ENCODE results near the gene PHACTR1.

The PHACTR1 gene

GRCh38 chr6:13026557-13026956, 310.0 kb downstream of the PHACTR1 start:
- DNase-seq (ENCODE audit: low read depth in 3 of 3): no peak

- no peak for DNase-seq (ENCODE audit: low read depth in 3 of 3)
Observed at GRCh38 chr6:13027207-13027606, 310.6 kb downstream of the PHACTR1 start.

DNA sequence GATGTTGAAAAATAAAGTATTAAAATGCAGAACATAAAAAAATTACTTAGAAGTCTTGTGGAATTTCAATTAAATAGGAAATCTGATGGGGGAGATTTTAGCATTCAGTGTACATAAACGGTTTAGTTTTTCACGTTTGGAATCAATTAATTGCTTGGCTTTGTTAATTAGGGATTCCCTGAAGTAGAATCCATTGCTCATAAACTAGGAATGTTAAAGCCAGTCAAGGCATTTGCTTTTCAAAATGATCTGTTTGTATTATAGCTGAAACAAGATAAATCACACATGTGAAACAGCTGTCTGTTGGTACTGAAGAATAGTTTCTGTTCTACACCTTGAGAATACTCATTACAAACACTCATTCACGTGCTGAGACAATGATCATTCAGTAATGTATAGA, 313.8 kb downstream of the PHACTR1 start:
- DNase-seq (ENCODE audit: low read depth in 3 of 3): no peak

DNA sequence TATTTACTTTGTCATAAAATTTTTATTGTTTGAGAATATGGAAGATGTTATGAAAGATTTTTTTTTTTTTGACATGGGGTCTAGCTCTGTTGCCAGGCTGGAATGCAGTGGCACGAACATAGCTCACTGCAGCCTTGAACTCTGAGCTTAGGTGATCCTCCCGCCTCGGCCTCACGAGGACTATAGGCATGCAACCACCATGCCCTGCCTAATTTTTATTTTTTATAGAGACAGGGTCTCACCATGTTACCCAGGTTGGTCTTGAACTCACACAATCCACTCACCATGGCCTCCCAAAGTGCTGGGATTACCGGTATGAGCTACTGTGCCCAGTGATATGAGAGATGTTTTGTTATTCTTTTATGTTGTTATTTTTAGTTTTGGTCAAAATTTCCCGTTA, 316.0 kb downstream of the PHACTR1 start:
- DNase-seq (ENCODE audit: low read depth in 3 of 3): no peak

- DNase-seq (ENCODE audit: low read depth in 3 of 3): no peak
Observed at GRCh38 chr6:13033145-13033544, 316.6 kb downstream of the PHACTR1 start.

- no peak for DNase-seq (ENCODE audit: low read depth in 3 of 3)
Observed at GRCh38 chr6:13034316-13034715, 317.7 kb downstream of the PHACTR1 start.

DNA sequence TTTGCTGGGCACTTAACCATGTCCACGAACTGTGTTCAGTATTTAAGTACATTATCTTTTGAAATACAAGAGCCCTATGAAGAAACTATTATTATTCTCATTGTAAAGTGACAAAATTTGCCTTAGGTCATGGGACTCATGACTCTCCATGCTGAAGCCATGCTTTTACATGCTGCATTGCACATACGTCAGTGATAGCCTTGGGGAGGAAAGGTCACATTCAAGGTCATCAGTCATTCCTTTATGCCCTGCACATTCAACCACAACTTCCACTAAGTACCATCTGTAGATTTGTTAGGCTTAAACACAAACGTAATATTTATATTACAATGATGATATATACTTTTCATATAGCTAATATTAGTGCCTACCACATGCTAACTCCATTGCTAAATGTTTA, 319.0 kb downstream of the PHACTR1 start:
- no peak for DNase-seq (ENCODE audit: low read depth in 3 of 3)

- no peak for DNase-seq (ENCODE audit: low read depth in 3 of 3)
Observed at GRCh38 chr6:13038315-13038714, 321.7 kb downstream of the PHACTR1 start.

DNA sequence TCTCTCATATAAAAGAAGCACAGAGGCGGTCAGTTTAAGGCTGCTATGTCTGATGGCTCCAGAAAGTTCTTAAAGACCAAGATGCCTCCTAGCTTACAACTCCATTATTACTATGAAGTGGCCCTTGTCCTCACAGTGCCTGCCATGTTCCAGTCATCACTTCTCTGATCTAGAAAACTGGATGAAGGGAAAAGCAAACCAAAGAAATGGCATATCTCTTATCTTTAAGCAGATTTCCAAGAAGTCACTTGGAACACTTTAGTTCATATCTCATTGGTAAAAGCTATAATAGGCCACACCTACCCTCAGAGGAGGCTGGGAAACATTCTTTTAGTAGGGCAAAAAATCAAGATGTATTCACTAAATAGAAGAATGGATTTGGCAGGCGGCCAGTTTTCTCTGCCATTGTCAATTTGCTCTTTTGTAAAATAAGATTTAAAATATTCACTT, 322.2 kb downstream of the PHACTR1 start:
- DNase-seq (ENCODE audit: low read depth in 3 of 3): no peak

DNA sequence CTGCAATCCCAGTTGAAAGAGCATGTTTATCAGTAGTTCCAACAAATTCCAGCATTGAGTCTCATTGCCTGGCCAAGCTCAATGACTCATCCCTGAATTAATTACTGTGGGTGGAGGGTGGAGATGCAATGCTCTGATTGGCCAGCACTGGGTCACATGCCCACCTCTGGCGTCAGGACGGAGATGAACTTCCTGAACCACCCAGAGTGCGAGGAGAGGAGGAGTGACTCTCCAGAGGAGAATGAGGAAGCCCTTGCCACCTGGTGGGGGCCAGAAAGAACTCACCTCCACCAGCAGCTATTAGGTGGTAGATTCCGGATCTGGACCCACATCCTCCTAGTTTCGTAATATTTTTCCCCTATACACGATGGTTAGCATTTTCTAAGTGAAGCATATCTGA, 327.8 kb downstream of the PHACTR1 start:
- DNase-seq (ENCODE audit: low read depth in 3 of 3): no peak

DNA sequence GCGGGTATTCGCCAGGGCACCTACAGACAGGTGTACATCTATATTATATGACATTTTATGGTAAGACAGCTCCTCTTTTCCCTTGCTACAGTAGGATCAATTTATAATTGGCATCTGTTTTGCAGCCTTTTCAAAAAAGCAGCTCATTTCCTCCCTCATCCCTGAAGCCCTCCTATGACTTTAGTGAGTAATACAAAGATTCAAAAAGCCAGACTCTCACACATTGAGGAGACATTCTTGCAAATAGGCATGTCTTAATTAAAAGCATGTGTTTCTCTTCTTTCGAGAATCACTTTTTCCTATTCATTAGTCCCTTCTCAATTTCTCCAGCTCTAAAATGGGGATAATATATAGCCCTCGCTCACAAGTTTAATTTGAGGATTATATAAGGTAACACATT, 328.3 kb downstream of the PHACTR1 start:
- DNase-seq (ENCODE audit: low read depth in 3 of 3): no peak

DNA sequence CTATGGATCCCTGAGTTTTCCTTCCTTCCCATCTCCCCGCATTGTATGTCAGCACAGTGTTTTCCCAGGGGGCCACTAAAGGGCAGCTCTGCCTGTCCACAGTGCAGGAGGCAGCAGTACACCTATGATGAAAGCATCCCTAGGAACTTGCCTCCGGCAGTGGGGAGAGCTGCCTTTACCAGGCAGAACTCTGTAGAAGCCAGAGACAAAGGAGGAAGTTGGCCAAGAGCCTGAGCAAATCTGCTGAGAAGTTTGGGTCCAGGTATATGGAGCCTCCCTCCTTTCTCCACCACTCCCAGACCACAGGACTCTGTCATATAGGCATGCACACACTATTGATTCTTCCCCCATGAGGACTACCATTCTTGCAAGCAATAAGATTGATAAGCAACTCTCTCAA, 329.1 kb downstream of the PHACTR1 start:
- DNase-seq (ENCODE audit: low read depth in 3 of 3): no peak

- no peak for DNase-seq (ENCODE audit: low read depth in 3 of 3)
Observed at GRCh38 chr6:13046084-13046483, 329.5 kb downstream of the PHACTR1 start.

- no peak for DNase-seq (ENCODE audit: low read depth in 3 of 3)
Observed at GRCh38 chr6:13048113-13048512, 331.5 kb downstream of the PHACTR1 start.

- no peak for DNase-seq (ENCODE audit: low read depth in 3 of 3)
Observed at GRCh38 chr6:13049666-13050254, 333.2 kb downstream of the PHACTR1 start.

- no peak for DNase-seq (ENCODE audit: low read depth in 3 of 3)
Observed at GRCh38 chr6:13053006-13053461, 336.5 kb downstream of the PHACTR1 start.

- no peak for DNase-seq (ENCODE audit: low read depth in 3 of 3)
Observed at GRCh38 chr6:13058051-13058450, 341.5 kb downstream of the PHACTR1 start.

DNA sequence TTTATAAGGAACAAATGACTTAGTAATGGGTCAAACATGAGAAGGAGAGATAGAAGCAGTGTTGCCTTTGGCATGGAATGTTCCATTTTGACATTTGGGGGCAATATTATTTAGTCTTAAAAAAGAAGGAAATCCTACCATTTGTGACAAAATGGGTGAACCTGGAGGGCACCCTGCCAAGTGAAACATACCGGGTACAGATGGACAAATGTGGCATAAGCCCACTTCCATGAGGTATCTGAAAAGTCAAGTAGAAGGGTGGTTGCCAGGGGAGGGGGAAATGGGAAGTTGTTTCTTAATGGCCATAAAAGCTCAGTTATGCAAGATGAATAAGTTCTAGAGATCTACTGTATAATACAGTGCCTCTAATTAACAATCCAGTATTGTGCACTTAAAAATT, 342.5 kb downstream of the PHACTR1 start:
- DNase-seq (ENCODE audit: low read depth in 3 of 3): no peak

- no peak for DNase-seq (ENCODE audit: low read depth in 3 of 3)
Observed at GRCh38 chr6:13063300-13063918, 346.8 kb downstream of the PHACTR1 start.

DNA sequence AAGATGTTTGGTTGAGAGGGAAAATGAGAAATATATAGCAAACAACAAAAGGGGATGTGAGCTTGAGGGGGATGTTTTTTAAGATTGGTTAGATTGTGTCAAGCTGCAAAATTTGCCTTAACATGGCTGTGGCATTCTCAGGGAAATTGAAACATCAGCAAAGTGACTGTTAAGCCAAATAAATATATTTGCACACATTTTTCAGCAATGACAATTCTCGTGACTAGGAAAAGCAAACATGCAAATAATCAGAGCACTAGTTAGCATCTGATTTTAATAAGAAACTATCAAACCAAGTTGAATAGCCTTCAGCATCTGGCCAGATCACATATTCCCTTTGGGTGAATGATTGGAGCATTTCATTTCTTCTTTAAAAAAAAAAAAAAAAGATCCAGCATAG, 349.0 kb downstream of the PHACTR1 start:
- no peak for DNase-seq (ENCODE audit: low read depth in 3 of 3)

DNA sequence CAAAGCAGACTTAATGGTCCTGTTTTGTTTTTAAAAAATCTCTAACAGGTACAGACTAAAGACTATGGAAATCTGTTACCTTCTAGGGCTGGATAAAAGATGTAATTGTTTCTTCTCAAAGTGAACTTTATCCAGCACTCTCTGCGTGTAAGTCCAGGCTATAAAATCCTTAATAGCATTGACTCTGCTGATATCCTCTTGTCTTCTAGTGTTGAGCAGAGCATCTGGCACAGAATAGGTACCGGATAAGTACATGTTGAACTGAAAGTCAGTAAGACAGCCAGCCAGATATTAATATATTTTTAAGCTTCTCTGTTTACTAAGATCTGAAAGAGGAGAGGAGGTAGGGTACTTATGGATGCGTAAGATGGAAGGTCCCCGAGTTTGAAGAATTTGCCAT, 349.5 kb downstream of the PHACTR1 start:
- no peak for DNase-seq (ENCODE audit: low read depth in 3 of 3)

GRCh38 chr6:13066820-13067219, 350.3 kb downstream of the PHACTR1 start:
- no peak for DNase-seq (ENCODE audit: low read depth in 3 of 3)

DNA sequence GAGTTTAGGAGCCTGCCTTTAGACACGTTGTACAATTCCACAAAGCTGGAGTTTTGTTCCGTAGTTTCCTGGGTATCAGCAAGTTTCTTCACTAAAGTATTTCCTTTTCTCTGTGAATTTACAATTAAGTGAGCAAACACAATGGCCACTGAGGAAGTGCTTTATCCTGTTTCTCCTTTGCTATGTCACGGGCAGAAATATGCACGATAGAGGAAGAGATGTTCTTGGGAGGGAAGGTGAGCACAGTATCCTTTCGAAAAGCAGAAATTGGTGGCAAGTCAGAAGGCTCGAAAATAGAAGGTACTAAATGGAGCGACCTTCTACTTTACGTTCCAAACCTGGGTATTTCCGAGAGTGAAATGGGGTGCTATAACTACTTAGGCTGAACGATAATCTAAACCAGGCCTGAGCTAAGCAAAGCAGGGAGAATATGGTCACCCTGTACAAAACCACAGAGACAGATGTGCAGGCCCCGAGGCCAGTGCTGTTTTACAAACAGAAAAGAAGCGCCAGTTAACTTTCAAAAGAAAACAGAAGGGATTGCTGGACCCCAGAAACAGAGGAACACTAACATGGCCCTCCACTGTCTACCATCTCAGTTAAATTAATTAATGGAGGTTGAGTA, 352.1 kb downstream of the PHACTR1 start:
- no peak for DNase-seq (ENCODE audit: low read depth in 3 of 3)

Data from stimulated activated CD4-positive, alpha-beta T cell treated with anti-CD3 and anti-CD28 coated beads, TNF-alpha, amount 100 ng/mL, for 4 hours (primary cell).